ENCODE data around the gene LCN9. TPM values are rescaled to one million over a fixed set of nuclear protein-coding genes. Genes with fewer than 3 reads are reported as not detected.

The LCN9 gene
- total RNA-seq, 1 experiment from 2014 or later = 0.52 TPM

GRCh38 chr9:135665795-135666189 lies 2.7 kb downstream of the LCN9 start:
- Histone ChIP-seq H3K14ac (ENCODE audit: insufficient read depth, low read length) (no peak overlapping the region), H4K91ac (ENCODE audit: insufficient read length, low read depth, low read length) (no peak overlapping the region), H4K20me1 (ENCODE audit: control insufficient read depth, insufficient read depth, insufficient read length) (peaks cover 2% of the 10 kb centered on the region), H3K56ac (ENCODE audit: insufficient read length, low read depth, low read length) (no peak overlapping the region), H2BK5ac (ENCODE audit: insufficient read length, low read length) (no peak overlapping the region), H2BK12ac (ENCODE audit: insufficient read length, low read depth, low read length) (no peak overlapping the region), H3K4me1 (ENCODE audit: insufficient read depth, low read length) (no peaks in the 10 kb centered on the region), H3K23me2 (ENCODE audit: insufficient read length, low read depth, low read length, poor library complexity, severe bottlenecking) (no peaks in the 10 kb centered on the region), H3T11ph (ENCODE audit: low read length) (no peak overlapping the region), H2BK15ac (ENCODE audit: low read depth, low read length) (no peak overlapping the region), H3K79me1 (ENCODE audit: insufficient read depth, low read depth, low read length, poor library complexity, severe bottlenecking) (no peaks in the 10 kb centered on the region), H3K27me3 (ENCODE audit: insufficient read depth, low read length) (no peaks in the 10 kb centered on the region), H4K5ac (ENCODE audit: insufficient read length, low read depth, low read length) (no peak overlapping the region), H3K4ac (ENCODE audit: low read depth, low read length) (no peak overlapping the region), H3K79me2 (ENCODE audit: insufficient read depth, low read length) (no peaks in the 10 kb centered on the region), H4K8ac (replicated peaks; ENCODE audit: insufficient read length, low read depth, low read length) (no peak overlapping the region), H3K18ac (ENCODE audit: insufficient read length, low read depth, low read length) (no peak overlapping the region), H2AFZ (ENCODE audit: low read length) (no peak overlapping the region), H3K4me2 (ENCODE audit: insufficient read depth, insufficient read length, low read length) (no peak overlapping the region), H2BK20ac (ENCODE audit: low read depth, low read length, poor library complexity, severe bottlenecking) (no peak overlapping the region), H3K9me3 (ENCODE audit: control insufficient read depth, low read depth, low read length) (peaks cover 9% of the 10 kb centered on the region), H2BK120ac (ENCODE audit: low read depth, low read length, poor library complexity, severe bottlenecking) (no peak overlapping the region), H3K27ac (ENCODE audit: insufficient read length, low read depth, low read length) (no peak overlapping the region), H3K23ac (ENCODE audit: insufficient read length, low read depth, low read length) (no peak overlapping the region), H2AK5ac (ENCODE audit: insufficient read length, low read length) (no peak overlapping the region), H3K9ac (ENCODE audit: extremely low read depth, insufficient read length, low read length) (no peak overlapping the region)
- Mint-ChIP-seq H3K4me1 (peaks cover 9 to 14% of the 10 kb centered on the region in 2 experiments), H3K27ac (no peak overlapping the region), H3K4me3 (no peak overlapping the region), H3K27me3 (ENCODE audit: low read depth) (peaks cover 2% of the 10 kb centered on the region; the same call in 1 of the 2 replicates), H3K9me3 (peaks cover 11 to 14% of the 10 kb centered on the region in 2 experiments), H3K36me3 (ENCODE audit: insufficient read depth in 1 of 3, low read depth in 3 of 3) (peaks cover 6 to 11% (median 7%) of the 10 kb centered on the region in 3 experiments; a peak in 6 of 7 replicates)
- no CpG with 5 or more reads among the region's 12 CpGs for WGBS (ENCODE audit: extremely low coverage, insufficient read length, low lambda C conversion rate)
- no peak for DNase-seq
- TF ChIP-seq CTCF (conservative IDR thresholded peaks at IDR 0.05) = no peak
